Kidney epithelial cell (primary cell): Measurements from ENCODE around the gene AKAP17A. TPM values are rescaled to one million over a fixed set of nuclear protein-coding genes. Genes with fewer than 3 reads are reported as not detected.
A peak's percentile ranks its signal among the peaks of the same experiment; 100 is the strongest.

Source experiments
- DNase-seq: peaks from one replicate; pipeline ENCODE4 v3.0.0-alpha.2; 2010; ENCODE audit warnings: low read depth
- H3K27me3 ChIP-seq: 2 replicates; pipeline ENCODE4 v1.6.0; 2011; ENCODE audit warnings: low read length; ENCODE audit not compliant: control insufficient read depth, insufficient read depth
- H3K36me3 ChIP-seq: 2 replicates; pipeline ENCODE4 v1.5.1; 2011; ENCODE audit warnings: low read length; ENCODE audit not compliant: control insufficient read depth, insufficient read depth
- H3K4me3 ChIP-seq: 2 replicates; pipeline ENCODE4 v1.5.1; 2011; ENCODE audit warnings: low read depth, mild to moderate bottlenecking, control low read depth, low read length
- total RNA-seq: library from RNA; depleted of rRNA; stranded (reverse); fragments of >200 nt; gene quantifications from 2 replicates; pipeline ENCODE4 v1.2.3, GENCODE V29; 2015
- TF ChIP-seq, protein P1 (sequence below): IDR thresholded peaks from 2 replicates; pipeline ENCODE4 v1.5.1; 2011; ENCODE audit warnings: mild to moderate bottlenecking, moderate library complexity, low read length, control low read depth, inconsistent platforms; ENCODE audit not compliant: insufficient read depth, poor library complexity, severe bottlenecking

AKAP17A gene
- total RNA-seq, 1 donor from 2014 or later, result 54.4 TPM

DNA sequence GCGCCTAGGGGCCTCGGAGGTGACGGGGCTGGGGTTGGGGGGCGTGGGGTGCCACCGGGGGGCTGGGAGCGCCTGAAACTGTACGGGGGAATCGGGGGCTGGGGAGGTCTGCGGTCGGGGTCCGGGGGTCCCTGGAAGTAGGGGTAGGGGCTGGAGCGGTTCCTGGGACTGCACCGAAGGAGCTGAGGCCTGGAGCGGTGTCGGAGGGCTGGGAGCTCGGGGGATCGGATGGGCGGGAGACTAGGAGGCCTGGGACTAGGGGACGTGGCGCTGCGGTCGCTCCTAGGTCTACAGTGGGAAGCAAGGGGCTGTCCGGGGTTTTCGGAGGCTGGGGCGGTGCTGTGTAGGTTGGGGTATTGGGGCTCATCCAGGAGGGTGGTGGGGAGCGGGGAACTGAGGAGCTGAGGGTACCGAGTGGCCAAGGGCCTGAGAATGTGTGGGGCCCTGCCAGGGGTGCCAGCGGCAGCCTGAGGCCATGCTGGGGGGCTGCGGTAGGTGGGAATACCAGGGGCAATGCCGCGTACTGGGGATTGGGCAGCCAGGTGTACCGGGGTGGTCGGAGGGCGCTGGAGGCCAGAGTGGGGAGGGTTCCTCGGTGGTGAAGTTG lies 562 bp downstream of the AKAP17A start:
- TF ChIP-seq, protein P1, sequence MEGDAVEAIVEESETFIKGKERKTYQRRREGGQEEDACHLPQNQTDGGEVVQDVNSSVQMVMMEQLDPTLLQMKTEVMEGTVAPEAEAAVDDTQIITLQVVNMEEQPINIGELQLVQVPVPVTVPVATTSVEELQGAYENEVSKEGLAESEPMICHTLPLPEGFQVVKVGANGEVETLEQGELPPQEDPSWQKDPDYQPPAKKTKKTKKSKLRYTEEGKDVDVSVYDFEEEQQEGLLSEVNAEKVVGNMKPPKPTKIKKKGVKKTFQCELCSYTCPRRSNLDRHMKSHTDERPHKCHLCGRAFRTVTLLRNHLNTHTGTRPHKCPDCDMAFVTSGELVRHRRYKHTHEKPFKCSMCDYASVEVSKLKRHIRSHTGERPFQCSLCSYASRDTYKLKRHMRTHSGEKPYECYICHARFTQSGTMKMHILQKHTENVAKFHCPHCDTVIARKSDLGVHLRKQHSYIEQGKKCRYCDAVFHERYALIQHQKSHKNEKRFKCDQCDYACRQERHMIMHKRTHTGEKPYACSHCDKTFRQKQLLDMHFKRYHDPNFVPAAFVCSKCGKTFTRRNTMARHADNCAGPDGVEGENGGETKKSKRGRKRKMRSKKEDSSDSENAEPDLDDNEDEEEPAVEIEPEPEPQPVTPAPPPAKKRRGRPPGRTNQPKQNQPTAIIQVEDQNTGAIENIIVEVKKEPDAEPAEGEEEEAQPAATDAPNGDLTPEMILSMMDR, result no peak
- no peak for DNase-seq
- Histone ChIP-seq H3K4me3 (peak overlapping the region; percentile 97), H3K36me3 (peaks cover 4% of the 10 kb centered on the region), H3K27me3 (no peaks in the 10 kb centered on the region)

DNA sequence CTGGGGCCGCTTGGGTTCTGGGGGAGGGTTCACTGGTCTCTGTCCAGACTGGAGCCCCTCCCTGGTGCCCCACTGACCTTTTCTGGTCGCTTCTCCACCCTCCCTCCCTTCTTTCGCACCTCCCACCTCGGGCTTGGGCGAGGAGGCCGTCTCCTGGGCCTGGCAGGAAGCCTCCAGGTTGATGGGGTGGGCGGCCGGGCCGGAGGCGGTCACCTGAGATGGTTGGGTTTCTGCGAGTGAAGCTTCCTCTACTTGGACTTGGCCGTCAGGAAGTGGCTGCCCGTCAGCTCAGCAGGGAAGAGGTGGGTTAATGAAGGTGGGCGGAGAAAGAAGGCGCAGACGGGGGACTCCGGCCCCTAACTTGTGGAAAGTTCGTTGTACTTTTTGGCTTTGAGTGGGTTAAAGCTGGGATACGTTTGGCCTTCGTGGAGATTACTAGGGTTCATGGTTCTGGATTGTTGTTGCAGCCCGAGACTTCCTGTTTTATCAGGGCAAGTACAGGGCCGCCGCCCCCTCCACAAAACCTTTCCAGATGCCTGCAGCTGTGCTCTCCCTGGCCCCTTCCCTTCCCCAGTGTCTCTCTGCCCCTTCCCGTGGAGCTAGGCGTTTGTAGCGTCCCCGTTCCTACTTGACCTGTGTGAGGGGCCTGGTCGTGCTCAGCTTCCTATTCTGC lies 1.2 kb downstream of the AKAP17A start:
- TF ChIP-seq, protein P1, result no peak
- no peaks in the 10 kb centered on the region for H3K27me3 ChIP-seq
- no peak for DNase-seq
- peaks cover 4% of the 10 kb centered on the region for H3K36me3 ChIP-seq
- peak overlapping the region; percentile 97 for H3K4me3 ChIP-seq

DNA sequence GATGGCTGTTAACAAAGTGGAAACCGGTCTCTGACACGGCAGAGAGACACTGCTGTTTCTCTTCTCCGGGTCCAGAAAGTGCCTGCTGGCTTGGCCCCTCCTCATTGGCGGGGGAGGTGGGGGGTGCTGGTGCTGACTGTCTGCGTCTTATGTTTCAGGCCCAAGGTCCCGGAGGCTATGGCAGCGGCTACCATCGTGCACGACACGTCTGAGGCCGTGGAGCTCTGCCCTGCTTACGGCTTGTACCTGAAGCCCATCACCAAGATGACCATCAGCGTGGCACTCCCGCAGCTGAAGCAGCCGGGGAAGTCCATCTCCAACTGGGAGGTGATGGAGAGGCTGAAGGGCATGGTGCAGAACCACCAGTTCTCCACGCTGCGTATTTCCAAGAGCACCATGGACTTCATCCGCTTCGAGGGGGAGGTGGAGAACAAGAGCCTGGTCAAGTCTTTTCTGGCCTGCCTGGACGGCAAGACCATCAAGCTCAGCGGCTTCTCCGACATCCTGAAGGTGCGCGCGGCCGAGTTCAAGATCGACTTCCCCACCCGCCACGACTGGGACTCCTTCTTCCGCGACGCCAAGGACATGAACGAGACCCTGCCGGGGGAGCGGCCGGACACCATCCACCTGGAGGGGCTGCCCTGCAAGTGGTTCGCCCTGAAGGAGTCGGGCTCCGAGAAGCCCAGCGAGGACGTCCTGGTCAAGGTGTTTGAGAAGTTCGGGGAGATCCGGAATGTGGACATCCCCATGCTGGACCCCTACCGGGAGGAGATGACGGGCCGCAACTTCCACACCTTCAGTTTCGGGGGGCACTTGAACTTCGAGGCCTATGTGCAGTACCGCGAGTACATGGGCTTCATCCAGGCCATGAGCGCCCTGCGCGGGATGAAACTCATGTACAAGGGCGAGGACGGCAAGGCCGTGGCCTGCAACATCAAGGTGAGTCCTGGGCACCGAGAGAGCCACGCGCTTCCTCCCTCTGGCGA lies 2.2 kb downstream of the AKAP17A start:
- peak overlapping the region; percentile 97 for H3K4me3 ChIP-seq
- peaks cover 4% of the 10 kb centered on the region for H3K36me3 ChIP-seq
- no peak for DNase-seq
- no peaks in the 10 kb centered on the region for H3K27me3 ChIP-seq
- TF ChIP-seq, protein P1, result no peak

DNA sequence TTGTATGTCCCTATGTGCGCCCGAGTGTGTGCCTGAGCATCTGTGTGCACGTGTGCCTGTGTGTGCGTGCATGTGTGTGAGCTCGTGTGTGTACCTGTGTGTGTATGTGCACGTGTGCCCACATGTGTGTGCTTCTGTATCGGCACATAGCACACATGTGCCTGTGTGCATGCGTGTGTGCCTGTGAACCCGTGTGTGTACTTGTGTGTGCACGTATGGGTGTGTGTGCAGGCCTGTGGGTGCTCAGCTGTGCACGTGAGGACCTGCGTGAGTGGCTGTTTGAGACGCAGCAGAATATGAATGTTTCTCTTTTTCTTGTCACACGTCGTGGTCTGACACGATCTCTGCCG lies 4.3 kb downstream of the AKAP17A start:
- TF ChIP-seq, protein P1, result no peak
- DNase-seq, result no peak
- Histone ChIP-seq H3K27me3 (no peaks in the 10 kb centered on the region), H3K4me3 (no peak overlapping the region), H3K36me3 (peaks cover 4% of the 10 kb centered on the region)

DNA sequence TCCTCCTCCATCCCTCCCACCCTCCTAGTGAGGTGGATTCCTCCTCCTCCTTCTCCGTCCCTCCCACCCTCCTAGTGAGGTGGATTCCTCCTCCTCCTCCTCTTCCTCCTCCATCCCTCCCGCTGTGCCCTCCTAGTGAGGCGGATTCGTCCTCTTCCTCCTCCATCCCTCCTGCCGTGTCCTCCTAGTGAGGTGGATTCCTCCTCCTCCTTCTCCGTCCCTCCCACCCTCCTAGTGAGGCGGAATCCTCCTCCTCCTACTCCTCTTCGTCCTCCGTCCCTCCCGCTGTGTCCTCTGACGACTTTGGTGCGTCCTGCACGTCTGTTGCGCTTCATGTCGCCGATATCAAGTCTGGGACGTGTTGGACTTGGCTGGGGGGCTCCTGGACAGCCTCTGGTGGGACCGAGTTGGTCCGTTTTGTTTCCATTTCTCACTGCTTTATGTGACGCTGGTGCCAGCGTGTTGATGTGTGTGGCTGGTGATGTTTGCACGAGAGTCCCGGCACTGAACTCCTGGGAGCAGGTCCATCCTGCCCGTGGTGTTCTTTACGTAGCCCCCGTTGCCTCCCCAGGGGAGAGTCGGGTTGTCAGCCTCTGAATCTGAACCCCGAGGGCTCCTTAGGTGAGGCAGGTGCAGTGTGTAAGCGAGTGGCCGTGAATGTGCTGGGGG lies 5.4 kb downstream of the AKAP17A start:
- TF ChIP-seq, protein P1, result no peak

More for the DNA sequence above, 5.4 kb downstream of the AKAP17A start:
- DNase-seq, result no peak
- H3K36me3 ChIP-seq, result peaks cover 4% of the 10 kb centered on the region
- no peaks in the 10 kb centered on the region for H3K27me3 ChIP-seq
- no peak overlapping the region for H3K4me3 ChIP-seq
